Measurements from ENCODE around the gene C16orf74. TPM values are rescaled to one million over a fixed set of nuclear protein-coding genes. Genes with fewer than 3 reads are reported as not detected.

C16orf74 gene
- total and polyA plus RNA-seq, 2 donors (not counting 1 experiment from before 2014, with no cell fraction given): 73.0 to 83.3 TPM

DNA sequence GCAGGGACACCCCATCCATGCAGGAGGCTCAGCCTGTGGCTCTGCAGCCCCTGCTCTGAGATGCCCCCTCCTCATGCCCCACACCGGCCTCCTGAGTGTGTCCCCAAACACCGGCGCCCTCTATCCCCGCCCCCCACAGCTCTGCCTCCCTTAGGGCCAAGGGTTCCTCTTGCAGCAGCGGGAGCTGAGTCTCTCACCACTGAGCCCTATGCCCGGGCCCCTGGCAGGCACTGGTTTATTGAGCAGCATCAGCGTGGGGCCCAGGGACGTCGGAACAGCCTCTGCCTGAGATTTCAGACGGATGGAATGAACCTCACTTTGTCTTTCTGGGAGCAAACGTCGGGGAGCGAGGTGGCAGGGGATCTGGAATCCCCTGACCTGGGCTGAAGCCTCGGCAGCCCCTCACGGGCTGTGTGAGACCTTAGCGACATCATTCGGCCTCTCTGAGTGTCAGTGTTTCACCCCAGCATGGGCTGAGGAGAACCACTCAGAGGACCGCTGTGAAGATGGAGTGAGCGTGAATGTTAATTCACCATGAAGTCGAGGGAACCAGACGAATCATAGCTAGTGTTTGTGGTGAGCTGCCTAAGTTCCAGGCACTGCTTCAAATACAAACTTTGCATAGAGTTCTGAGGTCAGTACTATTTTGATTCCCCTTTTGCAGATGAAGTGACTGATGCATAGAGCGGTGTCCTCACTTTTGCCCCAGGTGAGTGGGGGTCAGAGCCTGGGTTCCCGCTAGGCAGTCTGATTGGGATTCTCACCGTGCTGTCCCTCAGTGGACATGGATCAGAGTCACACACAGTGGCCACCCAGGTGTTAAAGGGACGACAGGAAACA is 5.3 kb upstream of the C16orf74 start:
- no peaks in the 10 kb centered on the region for H3K36me3 ChIP-seq (replicated peaks in 1 of 2; ENCODE audit: control extremely low read depth in 1 of 2, control insufficient read depth in 1 of 2, extremely low read depth in 1 of 2, insufficient read depth in 2 of 2, low read length in 1 of 2)
- H3K9ac ChIP-seq (ENCODE audit: low read length): peak overlapping the region; percentile 60
- H3K4me1 Mint-ChIP-seq: peaks cover 84% of the 10 kb centered on the region
- peaks cover 0 to 21% (median 7%) of the 10 kb centered on the region in 3 donors for H3K9me3 ChIP-seq (ENCODE audit: control extremely low read depth in 1 of 3, control insufficient read depth in 2 of 3, insufficient read depth in 1 of 3, low read length in 2 of 3)
- H3K27ac Mint-ChIP-seq: peak overlapping the region; percentile 100
- DNase-seq: peak; percentile 90
- peak; percentile 46 for ATAC-seq (ENCODE audit: low read depth)
- no peak for TF ChIP-seq EZH2 (IDR thresholded peaks at IDR 0.05; ENCODE audit: borderline replicate concordance, insufficient read depth, low read depth, low read length, poor library complexity, severe bottlenecking)
- TF ChIP-seq, protein P1, sequence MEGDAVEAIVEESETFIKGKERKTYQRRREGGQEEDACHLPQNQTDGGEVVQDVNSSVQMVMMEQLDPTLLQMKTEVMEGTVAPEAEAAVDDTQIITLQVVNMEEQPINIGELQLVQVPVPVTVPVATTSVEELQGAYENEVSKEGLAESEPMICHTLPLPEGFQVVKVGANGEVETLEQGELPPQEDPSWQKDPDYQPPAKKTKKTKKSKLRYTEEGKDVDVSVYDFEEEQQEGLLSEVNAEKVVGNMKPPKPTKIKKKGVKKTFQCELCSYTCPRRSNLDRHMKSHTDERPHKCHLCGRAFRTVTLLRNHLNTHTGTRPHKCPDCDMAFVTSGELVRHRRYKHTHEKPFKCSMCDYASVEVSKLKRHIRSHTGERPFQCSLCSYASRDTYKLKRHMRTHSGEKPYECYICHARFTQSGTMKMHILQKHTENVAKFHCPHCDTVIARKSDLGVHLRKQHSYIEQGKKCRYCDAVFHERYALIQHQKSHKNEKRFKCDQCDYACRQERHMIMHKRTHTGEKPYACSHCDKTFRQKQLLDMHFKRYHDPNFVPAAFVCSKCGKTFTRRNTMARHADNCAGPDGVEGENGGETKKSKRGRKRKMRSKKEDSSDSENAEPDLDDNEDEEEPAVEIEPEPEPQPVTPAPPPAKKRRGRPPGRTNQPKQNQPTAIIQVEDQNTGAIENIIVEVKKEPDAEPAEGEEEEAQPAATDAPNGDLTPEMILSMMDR (IDR thresholded peaks at IDR 0.05): no peak
- peak overlapping the region; percentile 94 to 98 for H3K27ac ChIP-seq (ENCODE audit: low read length in 2 of 2)
- peaks cover 94 to 100% of the 10 kb centered on the region in 2 donors for H3K4me1 ChIP-seq (ENCODE audit: control insufficient read depth in 2 of 2, insufficient read depth in 2 of 2, low read length in 2 of 2)
- peaks cover 3% of the 10 kb centered on the region for H3K9me3 Mint-ChIP-seq (ENCODE audit: insufficient read depth)
- no peaks in the 10 kb centered on the region for H3K27me3 Mint-ChIP-seq
- peak overlapping the region; percentile 92 for H3K4me2 ChIP-seq (replicated peaks; ENCODE audit: low read depth, low read length, poor library complexity, severe bottlenecking)
- no peaks in the 10 kb centered on the region for H4K20me1 ChIP-seq (ENCODE audit: control insufficient read depth, insufficient read depth, low read length, poor library complexity, severe bottlenecking)
- H3K4me3 ChIP-seq (ENCODE audit: control extremely low read depth in 1 of 5, extremely low read depth in 1 of 5, insufficient read depth in 1 of 5, low read depth in 2 of 5, low read length in 4 of 5): peak overlapping the region in 4 of 5 experiments; percentile 25 to 58 (median 46)
- peak overlapping the region; percentile 3 for H2AFZ ChIP-seq (ENCODE audit: insufficient read depth, low read depth, low read length, poor library complexity, severe bottlenecking)
- ChIA-PET POLR2A (interaction anchor here (0.6 to 1.9 kb wide), 10 partner anchors 8 to 297 kb away, joined by 3 to 13 read pairs (median 4); partner anchors contain the start of gene GSE1), CTCF (interaction anchor here (1.0 to 2.1 kb wide), 12 partner anchors 9 to 231 kb away, joined by 3 to 17 read pairs (median 5); no protein-coding TSS in a partner anchor)
- no peaks in the 10 kb centered on the region for H3K79me2 ChIP-seq (ENCODE audit: control insufficient read depth, insufficient read depth, low read length)
- H3K4me3 Mint-ChIP-seq: peak overlapping the region; percentile 93
- 12% methylated on average over 23 of the region's 25 CpGs for WGBS (ENCODE audit: insufficient coverage)
- H3K27me3 ChIP-seq (replicated peaks in 1 of 4; ENCODE audit: control extremely low read depth in 1 of 4, control insufficient read depth in 3 of 4, insufficient read depth in 4 of 4, low read length in 3 of 4): no peaks in the 10 kb centered on the region
- intact Hi-C loops (cut with micrococcal nuclease): loop anchor here (1.0 to 5.0 kb wide), 5 partner anchors 67 to 231 kb away; no protein-coding TSS in a partner anchor

All from B cell (primary cell).